H9 (cell line): ENCODE measurements around the gene DEPP1. TPM values are rescaled to one million over a fixed set of nuclear protein-coding genes. Genes with fewer than 3 reads are reported as not detected.
A peak's percentile ranks its signal among the peaks of the same experiment; 100 is the strongest.

Experiments
- DNase-seq: peaks from one replicate; pipeline ENCODE4 v3.0.0-alpha.2; 2017
- H2AFZ ChIP-seq: one replicate; pipeline ENCODE4 v1.6.1; 2013; ENCODE audit warnings: mild to moderate bottlenecking, low read length, control low read depth, moderate library complexity
- H2AK5ac ChIP-seq: 2 replicates; pipeline ENCODE4 v1.6.1; 2013; ENCODE audit warnings: low read length, control low read depth, mixed read lengths; ENCODE audit not compliant: insufficient read length
- H2BK120ac ChIP-seq: one replicate; pipeline ENCODE4 v1.6.1; 2013; ENCODE audit warnings: low read depth, mild to moderate bottlenecking, low read length, control low read depth, inconsistent platforms; ENCODE audit not compliant: poor library complexity, severe bottlenecking
- H2BK12ac ChIP-seq: 2 replicates; pipeline ENCODE4 v1.6.1; 2013; ENCODE audit warnings: low read length, control low read depth, mixed read lengths, low read depth; ENCODE audit not compliant: insufficient read length
- H2BK15ac ChIP-seq: 2 replicates; pipeline ENCODE4 v1.6.1; 2013; ENCODE audit warnings: low read depth, low read length, control low read depth
- H2BK20ac ChIP-seq: one replicate; pipeline ENCODE4 v1.6.1; 2013; ENCODE audit warnings: low read depth, mild to moderate bottlenecking, low read length, control low read depth, inconsistent platforms; ENCODE audit not compliant: poor library complexity, severe bottlenecking
- H2BK5ac ChIP-seq: 2 replicates; pipeline ENCODE4 v1.6.1; 2013; ENCODE audit warnings: low read length, control low read depth, mixed read lengths; ENCODE audit not compliant: insufficient read length
- H3K14ac ChIP-seq: 2 replicates; pipeline ENCODE4 v1.6.1; 2013; ENCODE audit warnings: low read length, control low read depth; ENCODE audit not compliant: insufficient read depth
- H3K18ac ChIP-seq: 2 replicates; pipeline ENCODE4 v1.6.1; 2013; ENCODE audit warnings: low read depth, mild to moderate bottlenecking, mixed read lengths, low read length, control low read depth; ENCODE audit not compliant: insufficient read length
- H3K23ac ChIP-seq: 2 replicates; pipeline ENCODE4 v1.6.1; 2013; ENCODE audit warnings: low read length, control low read depth, mixed read lengths, low read depth; ENCODE audit not compliant: insufficient read length
- H3K23me2 ChIP-seq: 2 replicates; pipeline ENCODE4 v1.6.1; 2013; ENCODE audit warnings: low read depth, mild to moderate bottlenecking, mixed read lengths, low read length, control low read depth; ENCODE audit not compliant: insufficient read length, poor library complexity, severe bottlenecking
- H3K27ac ChIP-seq: 2 replicates; pipeline ENCODE4 v1.5.1; 2013; ENCODE audit warnings: low read length, control low read depth, mixed read lengths, low read depth; ENCODE audit not compliant: insufficient read length
- H3K27me3 ChIP-seq: 2 replicates; pipeline ENCODE4 v1.6.1; 2013; ENCODE audit warnings: low read length, control low read depth, inconsistent platforms; ENCODE audit not compliant: insufficient read depth
- H3K4ac ChIP-seq: 2 replicates; pipeline ENCODE4 v1.6.1; 2013; ENCODE audit warnings: low read depth, mild to moderate bottlenecking, control low read depth, inconsistent platforms, low read length, moderate library complexity
- H3K4me1 ChIP-seq: 2 replicates; pipeline ENCODE4 v1.6.1; 2013; ENCODE audit warnings: low read length, control low read depth, inconsistent platforms; ENCODE audit not compliant: insufficient read depth
- H3K4me2 ChIP-seq: 2 replicates; pipeline ENCODE4 v1.6.1; 2013; ENCODE audit warnings: low read length, control low read depth, mixed read lengths; ENCODE audit not compliant: insufficient read length, insufficient read depth
- H3K56ac ChIP-seq: 2 replicates; pipeline ENCODE4 v1.6.1; 2013; ENCODE audit warnings: low read depth, mild to moderate bottlenecking, mixed read lengths, low read length, control low read depth; ENCODE audit not compliant: insufficient read length
- H3K79me1 ChIP-seq: 2 replicates; pipeline ENCODE4 v1.6.1; 2013; ENCODE audit warnings: low read depth, mild to moderate bottlenecking, moderate library complexity, low read length, control low read depth, inconsistent platforms; ENCODE audit not compliant: insufficient read depth, poor library complexity, severe bottlenecking
- H3K79me2 ChIP-seq: 2 replicates; pipeline ENCODE4 v1.6.1; 2013; ENCODE audit warnings: low read length, control low read depth, inconsistent platforms; ENCODE audit not compliant: insufficient read depth
- H3K9ac ChIP-seq: 2 replicates; pipeline ENCODE4 v1.6.1; 2013; ENCODE audit warnings: low read length, control low read depth, mixed read lengths; ENCODE audit not compliant: insufficient read length; ENCODE audit errors: extremely low read depth
- H3K9me3 ChIP-seq: one replicate; pipeline ENCODE4 v1.6.1; 2013; ENCODE audit warnings: low read depth, low read length, inconsistent platforms; ENCODE audit not compliant: control insufficient read depth
- H3T11ph ChIP-seq: one replicate; pipeline ENCODE4 v1.6.1; 2013; ENCODE audit warnings: mild to moderate bottlenecking, low read length, control low read depth, inconsistent platforms
- H4K20me1 ChIP-seq: one replicate; pipeline ENCODE4 v1.6.1; 2013; ENCODE audit not compliant: control insufficient read depth, insufficient read length, insufficient read depth
- H4K5ac ChIP-seq: 2 replicates; pipeline ENCODE4 v1.6.1; 2013; ENCODE audit warnings: low read depth, mild to moderate bottlenecking, mixed read lengths, low read length, control low read depth; ENCODE audit not compliant: insufficient read length
- H4K8ac ChIP-seq: replicated peaks from 2 replicates; pipeline ENCODE4 v1.6.1; 2013; ENCODE audit warnings: low read length, control low read depth, mixed read lengths, low read depth; ENCODE audit not compliant: insufficient read length
- H4K91ac ChIP-seq: 2 replicates; pipeline ENCODE4 v1.6.1; 2013; ENCODE audit warnings: low read depth, mild to moderate bottlenecking, moderate library complexity, mixed read lengths, low read length, control low read depth; ENCODE audit not compliant: insufficient read length
- H3K27ac Mint-ChIP-seq, 3 experiments: 2 replicates in 2 of 3; 3 replicates in 1 of 3; pipeline ENCODE4 v1.8.0; 2020 to 2021; ENCODE audit warnings: mixed read lengths in 3 of 3, mild to moderate bottlenecking in 1 of 3, moderate library complexity in 1 of 3
- H3K27me3 Mint-ChIP-seq: 2 replicates; pipeline ENCODE4 v1.8.0; 2021; ENCODE audit warnings: low read depth, mild to moderate bottlenecking, moderate library complexity, mixed read lengths
- H3K36me3 Mint-ChIP-seq, 3 experiments: 2 replicates in 2 of 3; 3 replicates in 1 of 3; pipeline ENCODE4 v1.8.0; 2020 to 2021; ENCODE audit warnings: low read depth in 3 of 3, mixed read lengths in 3 of 3; ENCODE audit not compliant: insufficient read depth in 1 of 3
- H3K4me1 Mint-ChIP-seq, 2 experiments: 2 replicates each; pipeline ENCODE4 v1.8.0; 2020; ENCODE audit warnings: mixed read lengths in 2 of 2
- H3K4me3 Mint-ChIP-seq, 2 experiments: 2 replicates in 1 of 2; 3 replicates in 1 of 2; pipeline ENCODE4 v1.8.0; 2020 to 2021; ENCODE audit warnings: mild to moderate bottlenecking in 2 of 2, mixed read lengths in 2 of 2, moderate library complexity in 1 of 2
- H3K9me3 Mint-ChIP-seq, 2 experiments: 2 replicates in 1 of 2; 3 replicates in 1 of 2; pipeline ENCODE4 v1.8.0; 2020; ENCODE audit warnings: mild to moderate bottlenecking in 2 of 2, mixed read lengths in 2 of 2, moderate library complexity in 1 of 2
- WGBS: extraction: QIAGEN DNeasy Blood & Tissue Kit; methylation state at CpG from one replicate; pipeline ENCODE4 v1.1.7; 2013; ENCODE audit warnings: missing lambda C conversion rate, low lambda C conversion rate, mixed read lengths; ENCODE audit not compliant: insufficient read length; ENCODE audit errors: extremely low coverage; 5-methylcytosine and 5-hydroxymethylcytosine counted together
- total RNA-seq: library from RNA; stranded (reverse); gene quantifications from 2 replicates; pipeline ENCODE4 v1.2.1, GENCODE V29; 2021
- TF ChIP-seq, protein P1 (sequence below): fragments of 200-600 bp; sonication (generic); conservative IDR thresholded peaks from 3 replicates; pipeline ENCODE4 v1.8.0; 2021; ENCODE audit warnings: antibody characterized with exemption, mild to moderate bottlenecking

Gene DEPP1
- total RNA-seq, 1 experiment from 2014 or later, result 2.4 TPM

DNA sequence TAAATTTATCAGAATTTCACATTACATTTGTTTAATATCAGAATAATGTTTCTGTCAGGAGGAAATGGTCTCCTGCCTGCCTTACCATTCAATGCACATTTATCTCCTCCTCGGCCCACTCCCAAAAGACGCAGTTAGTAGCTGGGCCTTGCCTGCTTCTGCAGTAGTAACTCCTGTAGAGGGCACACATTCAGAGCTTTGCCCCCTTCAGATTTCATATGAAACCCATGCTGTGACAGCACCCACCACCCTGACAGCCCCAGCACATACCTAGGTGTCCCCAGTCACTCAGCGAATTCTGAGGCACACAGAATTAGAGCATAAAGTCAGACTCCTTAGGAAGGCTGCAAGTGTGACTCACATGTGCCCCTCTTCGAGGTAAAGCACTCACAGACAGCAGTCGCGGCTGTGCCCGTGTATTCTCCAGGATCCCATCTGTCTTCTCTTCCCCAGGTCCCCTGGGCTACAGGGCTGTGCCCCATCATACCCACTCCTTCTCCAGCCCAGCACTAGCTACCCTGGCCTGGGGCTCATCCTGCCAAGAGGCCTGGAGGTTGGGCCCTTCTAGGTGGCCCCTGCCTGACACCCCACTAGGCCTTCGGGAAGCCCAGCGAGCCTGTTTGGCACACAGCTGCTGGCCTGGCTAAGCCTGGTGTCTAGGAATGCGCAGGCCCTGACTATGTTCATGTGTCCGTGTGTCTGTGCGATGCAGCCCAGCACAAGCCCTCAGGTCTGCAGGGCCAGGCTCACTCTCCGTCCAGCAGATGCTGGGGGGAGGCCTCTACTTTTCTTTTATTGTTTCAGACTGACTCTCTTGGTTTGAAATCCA lies 4.7 kb upstream of the DEPP1 start:
- no peaks in the 10 kb centered on the region for H4K20me1 ChIP-seq
- Mint-ChIP-seq H3K4me1 (peaks cover 62 to 67% of the 10 kb centered on the region in 2 experiments), H3K4me3 (no peak overlapping the region)

More for the DNA sequence above, 4.7 kb upstream of the DEPP1 start:
- Histone ChIP-seq H3K23me2 (no peaks in the 10 kb centered on the region), H2BK15ac (no peak overlapping the region), H2BK20ac (no peak overlapping the region), H4K5ac (no peak overlapping the region), H2BK120ac (no peak overlapping the region), H2AK5ac (no peak overlapping the region), H3K4me1 (peaks cover 11% of the 10 kb centered on the region; the same call in 1 of the 2 replicates), H3K4ac (no peak overlapping the region), H3K9me3 (no peaks in the 10 kb centered on the region), H3K27ac (no peak overlapping the region), H2BK5ac (no peak overlapping the region), H3T11ph (no peak overlapping the region), H3K14ac (0 out of 2 replicates have a peak overlapping the region, but pooled peaks have one; percentile 4), H3K23ac (no peak overlapping the region), H4K8ac (no peak overlapping the region), H3K4me2 (no peak overlapping the region), H3K18ac (no peak overlapping the region), H2BK12ac (no peak overlapping the region), H4K91ac (no peak overlapping the region), H3K9ac (no peak overlapping the region), H2AFZ (no peak overlapping the region), H3K79me2 (no peaks in the 10 kb centered on the region), H3K27me3 (no peaks in the 10 kb centered on the region), H3K79me1 (no peaks in the 10 kb centered on the region), H3K56ac (no peak overlapping the region)
- WGBS, result no CpG with 5 or more reads among the region's 13 CpGs
- peaks cover 4% of the 10 kb centered on the region for H3K27me3 Mint-ChIP-seq
- H3K9me3 Mint-ChIP-seq, result no peaks in the 10 kb centered on the region
- TF ChIP-seq, protein P1, sequence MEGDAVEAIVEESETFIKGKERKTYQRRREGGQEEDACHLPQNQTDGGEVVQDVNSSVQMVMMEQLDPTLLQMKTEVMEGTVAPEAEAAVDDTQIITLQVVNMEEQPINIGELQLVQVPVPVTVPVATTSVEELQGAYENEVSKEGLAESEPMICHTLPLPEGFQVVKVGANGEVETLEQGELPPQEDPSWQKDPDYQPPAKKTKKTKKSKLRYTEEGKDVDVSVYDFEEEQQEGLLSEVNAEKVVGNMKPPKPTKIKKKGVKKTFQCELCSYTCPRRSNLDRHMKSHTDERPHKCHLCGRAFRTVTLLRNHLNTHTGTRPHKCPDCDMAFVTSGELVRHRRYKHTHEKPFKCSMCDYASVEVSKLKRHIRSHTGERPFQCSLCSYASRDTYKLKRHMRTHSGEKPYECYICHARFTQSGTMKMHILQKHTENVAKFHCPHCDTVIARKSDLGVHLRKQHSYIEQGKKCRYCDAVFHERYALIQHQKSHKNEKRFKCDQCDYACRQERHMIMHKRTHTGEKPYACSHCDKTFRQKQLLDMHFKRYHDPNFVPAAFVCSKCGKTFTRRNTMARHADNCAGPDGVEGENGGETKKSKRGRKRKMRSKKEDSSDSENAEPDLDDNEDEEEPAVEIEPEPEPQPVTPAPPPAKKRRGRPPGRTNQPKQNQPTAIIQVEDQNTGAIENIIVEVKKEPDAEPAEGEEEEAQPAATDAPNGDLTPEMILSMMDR, result no peak
- no peak for DNase-seq
- peaks cover 4% of the 10 kb centered on the region in 3 experiments; a peak in 3 of 7 replicates for H3K36me3 Mint-ChIP-seq
- H3K27ac Mint-ChIP-seq, result peak overlapping the region in 1 of 3 experiments; percentile 92; a peak in 2 of 7 replicates
